Stomach (tissue), 4 donors: ENCODE measurements around the gene ETV5.

Experiments
- CTCF ChIP-seq, 7 experiments: fragments of 450-650 bp in 4 of 7; fragments of 200-600 bp in 3 of 7; sonication (generic) in 3 of 7; IDR thresholded peaks; one replicate each; pipeline ENCODE4 v1.5.1; 2016 to 2019; ENCODE audit warnings: antibody characterized with exemption in 7 of 7, control low read depth in 2 of 7, mild to moderate bottlenecking in 1 of 7
- POLR2A ChIP-seq, 4 donors: fragments of 450-650 bp; IDR thresholded peaks; one replicate each; pipeline ENCODE4 v1.6.1; 2016; ENCODE audit warnings: antibody characterized with exemption in 4 of 4, control low read depth in 2 of 4, mild to moderate bottlenecking in 1 of 4, moderate library complexity in 1 of 4
- POLR2AphosphoS5 ChIP-seq, 3 donors: sonication (generic); formaldehyde crosslinking; IDR thresholded peaks; one replicate each; pipeline ENCODE4 v1.6.1; 2016; ENCODE audit warnings: antibody characterized with exemption in 3 of 3

GRCh38 chr3:186121968-186122367 is 13.1 kb upstream of the ETV5 start:
- no peak for TF ChIP-seq CTCF (IDR thresholded peaks at IDR 0.05)
- no peak for TF ChIP-seq POLR2AphosphoS5 (IDR thresholded peaks at IDR 0.05)
- no peak for TF ChIP-seq POLR2A (IDR thresholded peaks at IDR 0.05)
